Eye (tissue), 1 donor: ENCODE results near the gene SLC66A1.
A peak's percentile ranks its signal among the peaks of the same experiment; 100 is the strongest.

Experiments used
- DNase-seq: peaks from one replicate; pipeline ENCODE4 v3.0.0-alpha.2; 2015

SLC66A1 gene

DNA sequence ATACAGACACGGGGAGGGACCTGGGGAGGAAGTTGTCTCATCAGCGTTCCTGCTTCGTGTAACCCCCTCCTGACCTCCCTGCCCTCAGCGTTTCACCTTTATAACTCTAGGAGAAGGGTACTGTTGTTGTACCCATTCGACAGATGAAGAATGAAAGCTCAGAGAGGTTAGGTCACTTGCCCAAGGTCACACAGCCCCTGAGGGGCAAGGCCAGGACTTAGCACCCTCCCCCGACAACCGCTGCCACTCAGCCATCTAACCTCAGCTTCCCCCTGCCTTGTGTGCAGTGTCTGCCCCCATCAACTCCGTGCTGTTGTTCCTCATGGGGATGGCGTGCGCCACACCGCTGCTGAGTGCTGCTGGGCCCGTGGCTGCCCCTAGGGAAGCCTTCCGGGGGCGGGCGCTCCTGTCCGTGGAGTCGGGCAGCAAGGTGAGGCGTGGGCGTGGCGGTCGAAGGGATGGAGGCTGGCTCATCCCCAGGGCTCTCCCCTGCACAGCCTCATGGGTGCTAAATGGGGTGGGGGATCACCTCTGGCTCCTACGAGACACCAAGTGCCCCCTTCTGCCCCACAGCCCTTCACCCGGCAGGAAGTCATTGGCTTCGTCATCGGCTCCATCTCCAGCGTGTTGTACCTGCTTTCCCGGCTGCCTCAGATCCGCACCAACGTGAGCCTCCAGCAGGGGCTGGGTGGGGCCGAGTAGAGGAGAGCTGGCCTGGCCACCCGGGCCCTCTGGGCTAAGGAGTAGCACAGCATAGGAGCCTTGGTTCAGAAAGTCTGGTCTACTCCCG lies 14.0 kb downstream of the SLC66A1 start:
- no peak for DNase-seq

DNA sequence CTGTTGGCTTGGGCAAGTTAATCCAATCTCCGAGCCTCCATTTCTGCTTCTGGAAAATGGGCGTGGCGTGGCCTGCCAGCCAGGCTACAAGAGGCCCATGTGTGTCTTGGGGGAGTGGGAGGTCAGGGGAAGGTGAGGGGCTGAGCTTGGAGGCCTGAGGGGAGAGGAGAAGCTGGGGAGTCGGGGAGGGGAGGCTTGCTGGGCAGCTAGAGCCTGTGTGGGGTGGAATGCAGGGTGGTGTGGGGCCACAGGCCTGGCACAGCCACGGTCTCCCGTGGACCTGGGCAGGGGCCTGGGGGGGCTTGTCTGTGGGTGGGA lies 14.6 kb downstream of the SLC66A1 start:
- DNase-seq, result no peak

DNA sequence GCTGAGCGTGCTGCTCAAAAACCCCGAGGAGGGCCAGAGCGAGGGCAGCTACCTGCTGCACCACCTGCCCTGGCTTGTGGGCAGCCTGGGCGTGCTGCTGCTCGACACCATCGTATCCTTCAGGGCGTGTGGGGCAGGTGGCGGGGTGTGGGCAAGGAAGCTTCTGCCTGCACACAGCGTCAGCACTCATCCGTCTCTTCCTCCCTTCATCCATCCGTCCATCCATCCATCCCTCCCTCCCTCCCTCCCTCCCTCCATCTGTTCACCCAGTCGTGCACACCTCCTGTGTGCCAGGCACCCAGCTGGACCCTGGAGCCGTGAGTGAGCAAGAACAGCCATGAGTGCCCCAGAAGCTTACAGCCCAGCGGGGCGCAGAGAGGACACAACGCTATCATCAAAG lies 15.2 kb downstream of the SLC66A1 start:
- no peak for DNase-seq

DNA sequence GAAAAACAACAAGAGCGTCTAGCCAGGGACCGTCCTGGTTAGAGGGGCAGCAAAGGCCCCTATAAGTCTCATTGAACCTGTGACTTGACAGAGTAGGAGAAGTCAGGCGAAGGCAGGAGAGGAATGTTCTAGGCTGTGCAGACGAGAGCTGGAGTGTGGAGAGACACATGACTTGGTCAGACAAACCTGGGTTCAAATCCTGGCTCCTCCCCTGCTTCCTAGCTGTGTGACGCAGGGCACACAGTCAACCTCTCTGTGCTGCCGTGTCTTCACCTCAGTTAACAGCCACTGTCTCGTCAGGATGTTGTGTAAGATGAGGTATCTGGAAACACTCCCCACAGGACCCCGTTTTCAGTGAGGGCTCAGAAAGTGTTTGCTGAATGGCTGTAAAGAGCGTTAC lies 15.6 kb downstream of the SLC66A1 start:
- DNase-seq, result no peak

DNA sequence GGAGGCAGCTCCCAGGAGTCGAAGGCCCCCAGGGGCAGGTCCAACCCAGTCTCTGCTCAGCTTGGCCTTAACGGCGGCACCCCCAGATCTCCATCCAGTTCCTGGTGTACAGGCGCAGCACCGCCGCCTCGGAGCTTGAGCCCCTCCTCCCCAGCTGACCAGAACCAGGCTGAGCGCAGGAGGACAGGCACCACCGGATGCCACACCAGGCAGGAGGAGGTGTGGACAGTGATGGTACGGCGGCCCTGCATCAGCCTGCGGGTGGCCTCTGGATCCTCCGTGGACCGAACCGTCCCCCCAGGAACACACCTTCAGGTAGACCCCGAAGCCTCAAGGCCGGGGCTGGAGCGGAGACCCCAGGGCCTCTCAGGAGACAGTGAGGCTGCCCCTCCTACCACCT lies 16.4 kb downstream of the SLC66A1 start:
- no peak for DNase-seq

DNA sequence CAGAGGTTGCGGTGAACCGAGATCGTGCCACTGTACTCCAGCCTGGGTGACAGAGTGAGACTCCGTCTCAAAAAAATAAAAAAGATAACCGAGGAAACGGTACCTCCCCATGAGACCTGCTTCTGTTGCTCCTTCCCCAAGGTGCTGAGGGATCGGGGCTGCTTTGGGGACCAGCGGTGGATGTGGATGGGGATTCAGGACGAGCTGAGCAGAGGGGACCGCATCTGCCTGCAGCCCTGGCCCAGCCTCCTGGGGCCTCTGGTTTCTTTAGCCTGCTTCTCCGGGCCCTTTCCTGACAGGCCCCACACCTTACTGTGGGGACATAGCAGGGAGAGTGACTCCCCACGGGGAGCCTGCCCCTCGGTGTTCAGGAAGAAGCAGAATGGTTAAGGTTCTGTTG lies 17.1 kb downstream of the SLC66A1 start:
- DNase-seq, result no peak

DNA sequence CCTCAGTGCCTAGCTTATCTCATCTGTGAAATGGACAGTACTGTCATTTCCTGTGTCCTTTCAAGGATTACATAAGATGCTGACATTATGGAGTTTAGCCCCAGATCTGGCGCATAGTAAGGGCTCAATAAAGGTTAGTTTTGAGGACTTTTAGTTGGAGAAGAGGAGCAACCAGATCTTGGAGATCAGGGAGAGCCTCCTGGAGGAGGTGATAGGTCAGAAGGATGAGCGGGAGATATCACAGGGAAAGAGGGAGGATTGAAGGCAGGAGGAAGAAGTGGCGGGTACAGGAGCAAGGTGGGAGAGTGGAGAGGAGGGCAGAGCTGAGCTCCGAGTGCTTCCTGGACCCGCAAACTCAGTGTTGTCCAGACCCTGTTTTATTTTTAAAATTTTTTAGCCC lies 17.5 kb downstream of the SLC66A1 start:
- DNase-seq, result no peak

DNA sequence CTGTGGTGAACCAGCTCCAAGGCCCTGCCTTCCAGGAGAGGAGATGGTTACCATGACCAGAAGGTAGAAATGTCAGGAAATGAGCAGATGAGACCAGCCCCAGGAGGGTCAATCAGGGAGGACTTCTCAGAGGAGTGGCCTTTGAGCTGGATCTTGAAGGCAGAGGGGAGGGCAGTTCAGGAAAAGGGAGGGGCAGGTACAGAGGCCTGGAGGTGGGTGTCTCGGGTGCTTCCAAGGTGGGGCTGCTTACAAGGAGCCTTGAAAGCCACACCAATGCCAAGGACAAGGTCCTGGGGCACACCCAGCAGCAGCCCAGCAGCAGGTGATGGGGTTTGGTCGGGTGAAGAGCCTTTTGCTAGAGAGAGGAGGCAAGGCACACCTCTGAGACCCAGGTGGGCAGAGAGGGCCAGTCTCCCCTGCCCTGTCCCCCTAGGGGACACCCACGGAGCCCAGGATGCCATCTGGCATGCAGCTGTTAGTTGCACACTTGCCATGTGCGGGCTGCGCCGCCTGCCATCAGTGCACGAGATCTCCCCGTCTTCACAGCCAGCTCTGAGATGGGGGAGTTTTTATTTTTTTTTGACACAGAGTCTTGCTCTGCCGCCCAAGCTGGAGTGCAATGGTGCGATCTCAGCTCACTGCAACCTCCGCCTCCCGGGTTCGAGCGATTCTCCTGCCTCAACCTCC lies 18.5 kb downstream of the SLC66A1 start:
- no peak for DNase-seq

DNA sequence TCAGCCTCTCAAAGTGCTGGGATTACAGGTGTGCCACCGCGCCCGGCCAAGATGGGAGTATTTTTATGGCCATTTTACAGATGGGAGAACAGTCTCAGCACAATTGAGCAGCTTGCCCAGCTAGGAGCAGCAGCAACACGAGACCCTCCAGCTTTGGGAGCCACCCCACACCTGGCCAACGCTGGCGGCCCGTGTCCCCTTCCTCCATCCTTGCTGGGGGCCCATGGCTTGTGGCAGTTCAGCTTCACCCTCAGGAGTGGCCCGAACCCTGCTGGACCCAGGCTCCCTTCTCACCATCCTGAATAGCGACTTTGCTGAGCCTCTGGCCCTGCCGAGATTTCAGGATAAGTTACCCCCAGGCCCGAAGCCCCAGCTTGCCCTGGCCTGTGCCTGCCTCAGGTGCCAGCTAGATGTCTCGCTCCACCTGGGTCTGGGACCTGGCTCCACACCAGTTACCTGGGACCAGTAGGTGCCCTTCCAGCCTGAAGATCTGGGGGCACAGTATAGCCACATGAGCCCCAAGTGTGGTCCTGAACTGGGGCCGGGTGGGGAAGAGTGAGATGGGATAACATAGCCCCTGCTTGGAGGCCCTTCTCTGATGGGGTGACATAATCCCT lies 19.2 kb downstream of the SLC66A1 start:
- no peak for DNase-seq

DNA sequence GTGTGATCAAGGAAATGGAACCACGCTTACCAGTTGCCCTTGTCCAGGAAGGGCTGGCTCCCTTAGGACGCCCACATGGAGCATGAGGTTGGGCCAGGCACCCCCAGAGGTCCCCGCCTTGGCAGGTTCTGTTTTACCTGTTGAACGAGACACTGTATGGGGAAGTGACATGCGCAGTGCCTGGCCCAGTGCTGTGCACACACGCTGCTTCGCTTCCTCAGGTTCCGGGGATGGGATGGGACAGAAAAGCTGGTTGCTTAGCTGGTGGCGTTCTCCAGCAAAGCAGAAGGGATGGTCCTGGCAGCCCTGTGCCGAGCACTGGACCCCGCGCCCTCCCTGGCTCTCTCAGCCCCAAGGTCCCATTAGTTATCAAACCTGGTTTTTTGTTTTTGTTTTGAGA lies 20.7 kb downstream of the SLC66A1 start:
- no peak for DNase-seq

DNA sequence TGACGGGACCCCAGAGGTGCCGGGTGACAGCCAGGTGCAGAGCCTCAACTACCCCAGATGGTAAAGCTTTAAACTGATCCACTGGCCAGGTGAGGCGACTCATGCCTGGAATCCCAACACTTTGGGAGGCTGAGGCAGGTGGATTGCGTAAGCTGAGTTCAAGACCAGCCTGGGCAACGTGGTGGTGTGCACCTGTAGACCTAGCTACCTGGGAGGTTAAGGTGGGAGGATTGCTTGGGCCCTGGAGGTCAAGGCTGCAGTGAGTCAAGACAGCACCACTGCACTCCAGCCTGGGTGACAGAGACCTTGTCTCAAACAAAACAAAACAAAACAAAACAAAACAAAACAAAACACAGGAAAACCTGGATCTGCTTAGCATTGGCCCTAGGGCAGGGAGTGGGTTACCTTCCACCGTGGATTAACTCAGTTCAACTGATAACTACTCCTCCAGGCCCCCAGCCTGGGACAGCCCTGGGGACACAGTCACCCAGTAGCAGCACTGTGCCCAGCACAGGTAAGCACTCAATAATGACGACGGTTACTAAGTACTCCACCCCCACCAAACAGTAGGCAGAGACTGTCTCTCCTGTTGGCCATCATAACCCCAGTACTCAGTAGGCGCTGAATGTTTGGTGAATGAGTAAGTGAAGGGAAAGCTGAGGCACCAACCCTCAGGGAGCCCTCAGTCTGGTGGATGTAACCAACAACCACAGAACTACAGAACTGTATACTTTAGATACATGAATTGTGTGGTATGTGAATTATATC lies 21.6 kb downstream of the SLC66A1 start:
- no peak for DNase-seq

DNA sequence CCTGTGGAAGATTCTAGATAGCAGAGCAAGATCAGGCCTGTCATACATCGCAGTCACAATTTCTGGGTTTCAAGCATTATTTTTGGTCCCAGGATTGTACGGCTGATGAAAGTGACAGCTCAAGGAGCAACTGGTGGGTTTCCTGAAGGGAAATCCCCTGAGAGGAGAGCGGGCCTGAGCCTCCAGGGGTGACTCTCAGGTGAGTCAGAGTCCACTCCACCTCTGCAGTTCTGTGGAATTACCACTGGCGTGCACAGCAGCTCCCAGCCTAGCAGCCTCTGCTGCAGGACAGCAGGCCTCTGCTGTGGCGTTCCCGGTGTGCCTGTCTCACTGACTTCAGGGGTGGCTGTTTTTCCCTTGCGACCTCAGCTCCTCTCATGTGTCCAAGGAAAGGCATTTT lies 24.4 kb downstream of the SLC66A1 start:
- DNase-seq, result no peak

DNA sequence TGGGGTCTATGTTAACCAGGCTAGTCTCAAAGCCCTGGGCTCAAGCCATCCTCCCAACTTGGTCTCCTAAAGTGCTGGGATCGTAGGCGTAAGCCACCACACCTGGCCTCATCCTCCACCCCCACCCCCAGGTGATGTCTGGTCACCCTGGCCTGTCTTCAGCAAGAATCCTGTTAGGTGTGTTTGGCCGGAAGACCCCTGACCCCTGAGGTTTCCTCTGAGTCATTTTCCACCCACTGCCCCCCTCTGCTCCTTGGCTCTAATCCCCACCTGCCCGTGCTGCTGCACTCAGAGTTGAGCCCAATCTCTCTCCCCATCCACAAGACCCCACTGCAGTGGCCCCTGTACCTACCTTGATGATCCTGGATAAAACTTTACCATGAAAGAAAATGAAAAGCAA lies 25.2 kb downstream of the SLC66A1 start:
- DNase-seq, result no peak

DNA sequence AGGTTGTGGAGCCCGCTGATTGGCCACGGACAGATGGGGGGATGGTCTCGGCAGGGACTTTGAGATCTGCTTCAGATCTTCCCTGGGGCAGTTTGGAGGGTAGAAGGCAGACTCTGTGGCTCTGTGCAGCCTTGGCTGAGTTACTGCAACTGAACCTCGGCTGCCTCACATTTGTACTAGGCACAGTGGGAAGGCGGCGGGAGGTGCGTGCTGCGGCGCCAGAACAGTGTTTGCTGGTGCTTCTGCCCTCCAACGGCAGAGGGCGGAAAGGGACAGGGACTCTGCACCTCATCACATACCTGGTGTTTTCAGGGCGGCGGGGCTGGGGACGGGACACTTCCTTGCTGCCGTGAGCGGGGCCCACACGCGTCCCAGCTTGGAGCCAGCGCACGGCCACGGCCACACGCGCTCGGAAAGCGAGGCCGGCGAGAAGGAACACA lies 26.2 kb downstream of the SLC66A1 start:
- peak; percentile 68 for DNase-seq

DNA sequence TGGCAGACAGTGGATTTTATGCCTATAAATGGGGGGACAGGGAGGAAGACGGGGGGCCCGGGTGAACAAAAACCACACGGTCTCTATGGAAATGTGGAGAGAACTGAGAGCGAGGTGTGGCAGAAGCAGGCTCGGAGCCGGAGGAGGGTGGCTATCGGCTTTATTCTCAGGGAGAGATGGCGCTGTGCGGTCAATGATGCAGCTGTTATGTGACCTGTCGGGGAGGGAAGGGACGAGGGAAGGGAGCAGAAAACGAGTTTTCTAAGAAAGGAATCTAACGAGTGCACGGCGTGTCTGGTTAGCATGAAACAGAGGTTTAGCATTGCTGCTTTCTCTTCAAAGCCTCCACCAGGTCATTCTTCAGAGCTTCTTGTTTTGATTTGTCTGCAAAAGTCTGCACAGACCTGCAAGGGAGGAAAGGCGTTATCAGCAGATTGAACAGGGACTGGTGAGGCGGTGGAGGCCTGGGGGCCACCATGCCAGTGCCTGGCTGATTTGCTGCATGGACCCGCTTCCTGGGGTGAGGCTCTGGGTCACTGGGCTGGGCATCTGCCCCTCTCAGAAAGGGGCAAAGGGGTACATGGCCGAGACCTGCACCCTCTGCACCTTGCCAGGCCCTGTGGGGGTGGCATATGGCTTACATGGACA lies 27.2 kb downstream of the SLC66A1 start:
- peak; percentile 60 for DNase-seq

DNA sequence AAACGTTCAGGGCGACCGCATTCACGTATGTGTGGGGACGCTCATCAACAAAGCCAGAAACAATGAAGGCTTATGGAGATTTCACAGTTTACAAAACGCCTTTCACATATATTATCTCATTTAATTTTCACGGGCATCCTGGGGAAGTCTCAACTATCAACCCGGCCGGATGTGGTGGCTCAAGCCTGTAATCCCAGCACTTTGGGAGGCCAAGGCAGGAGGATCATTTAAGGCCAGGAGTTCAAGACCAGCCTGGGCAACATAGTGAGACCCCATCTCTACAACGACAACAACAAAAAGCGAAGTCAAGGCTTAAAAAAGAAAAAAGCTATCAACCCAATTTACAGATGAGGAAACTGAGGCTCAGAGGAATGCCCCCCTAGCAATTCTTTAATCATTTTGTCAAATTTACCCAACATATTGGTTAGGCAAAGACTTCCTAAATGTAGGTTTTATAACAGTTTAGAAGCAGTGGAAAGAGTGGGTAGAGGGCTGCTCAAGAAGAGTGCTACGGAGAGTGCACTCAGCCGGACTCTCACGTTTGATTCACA lies 28.3 kb downstream of the SLC66A1 start:
- no peak for DNase-seq

DNA sequence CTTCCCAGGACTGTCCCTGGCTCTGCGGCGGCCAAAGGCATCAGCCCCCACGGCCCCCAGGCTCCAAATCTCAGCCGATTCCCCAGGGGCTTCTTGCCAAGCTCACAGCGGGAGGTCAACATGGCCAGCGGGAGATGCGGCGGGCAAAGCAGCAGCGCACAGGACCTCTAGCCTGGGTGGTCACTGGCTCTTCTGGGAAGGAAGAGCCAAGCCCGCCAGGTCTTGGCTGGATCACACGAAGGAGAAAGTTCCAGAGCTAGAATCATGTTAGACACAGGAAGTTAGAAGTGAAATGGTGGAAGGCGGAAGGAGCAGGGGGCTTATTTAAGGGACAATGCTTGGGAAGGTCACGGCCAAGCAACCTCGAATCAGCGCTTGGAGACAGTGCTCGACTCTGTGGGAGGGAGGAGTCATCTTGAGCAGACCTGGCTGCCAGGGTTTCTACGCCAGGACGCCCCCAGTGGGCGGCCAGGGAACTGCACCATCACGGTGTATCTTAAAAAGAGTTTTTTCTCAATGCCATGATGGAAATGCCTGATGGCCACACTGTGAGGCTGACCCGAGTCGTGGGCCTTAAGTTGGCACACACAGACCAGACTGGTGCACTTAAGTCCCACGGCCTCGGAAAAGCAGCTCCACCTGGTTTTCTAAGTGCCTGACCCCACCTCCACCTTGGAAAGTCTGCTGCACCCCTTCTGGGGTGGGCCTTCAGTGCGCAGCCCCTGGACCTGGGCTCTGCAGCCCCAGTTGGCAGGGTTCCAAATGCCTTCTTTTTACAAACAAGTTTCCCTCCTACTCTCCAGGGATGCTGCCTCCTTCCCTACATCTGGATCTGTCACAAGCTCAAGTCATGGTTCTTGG lies 29.3 kb downstream of the SLC66A1 start:
- peak; percentile 88 for DNase-seq

DNA sequence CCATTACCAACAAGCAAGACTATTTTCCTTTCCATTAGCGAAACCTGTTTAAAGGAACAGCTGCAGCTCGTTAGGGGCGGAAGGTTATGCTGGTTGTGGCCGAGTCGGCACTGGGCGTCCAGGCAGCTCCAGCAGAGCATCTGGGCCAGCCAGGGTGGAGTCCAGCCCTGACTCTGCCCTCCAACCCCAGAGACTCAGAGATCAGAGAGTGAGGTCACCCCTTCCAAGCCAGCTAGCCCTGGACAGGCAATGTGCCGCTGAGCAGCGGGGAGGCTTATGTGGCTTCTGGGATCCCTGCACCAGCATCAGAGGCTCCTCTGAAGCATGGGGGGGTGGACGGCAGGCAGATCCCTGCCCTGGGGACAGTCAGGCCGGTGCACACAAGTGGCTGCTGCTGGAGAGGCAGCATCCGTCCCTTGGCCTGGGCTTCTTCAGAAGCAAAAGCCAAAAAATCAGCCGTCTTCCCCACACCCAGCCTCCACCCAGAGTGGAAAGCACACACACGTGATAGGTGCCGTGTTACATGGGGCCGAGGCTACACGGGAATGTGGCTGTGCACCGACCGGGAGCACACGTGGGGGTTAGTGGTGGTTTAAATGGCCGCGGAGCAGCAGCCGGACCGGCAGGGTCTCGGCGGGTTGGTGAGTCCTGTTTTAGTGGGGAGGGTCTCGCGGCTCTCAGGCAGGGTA lies 30.1 kb downstream of the SLC66A1 start:
- no peak for DNase-seq

DNA sequence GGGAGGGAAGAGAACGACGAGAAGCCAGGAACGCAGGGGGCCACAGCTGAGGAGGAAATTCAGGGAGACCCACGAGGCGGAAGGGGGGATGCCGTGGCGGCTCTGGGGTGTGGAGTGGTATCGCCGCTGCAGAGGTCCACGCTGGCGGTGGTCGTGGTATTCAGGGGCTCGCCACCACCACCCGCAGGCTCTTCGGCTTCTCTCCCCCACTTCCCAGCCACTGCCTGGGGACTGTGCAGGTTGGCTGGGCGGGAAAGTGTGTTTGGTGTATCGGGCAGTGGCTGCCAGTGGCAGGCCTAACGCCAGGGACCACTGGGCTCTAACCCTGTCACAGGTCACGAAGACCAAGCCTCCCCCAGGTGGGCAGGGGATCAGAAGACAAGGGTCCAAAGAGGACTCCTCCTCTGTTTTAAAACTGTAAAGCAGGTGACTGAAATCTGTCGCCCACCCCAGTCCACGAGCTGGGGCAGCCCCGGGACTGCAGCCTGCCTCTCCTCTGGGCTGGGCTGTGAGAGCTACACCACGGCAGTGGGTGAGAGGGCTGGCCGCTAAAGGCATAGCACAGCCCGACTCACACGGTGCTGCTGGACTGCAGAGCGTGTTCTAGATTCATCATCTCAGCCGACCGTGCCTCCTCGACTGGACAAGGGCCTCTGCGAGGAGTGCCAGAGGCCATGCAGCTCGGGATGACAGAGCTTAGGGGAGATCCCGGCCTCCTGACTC lies 30.9 kb downstream of the SLC66A1 start:
- DNase-seq, result no peak

DNA sequence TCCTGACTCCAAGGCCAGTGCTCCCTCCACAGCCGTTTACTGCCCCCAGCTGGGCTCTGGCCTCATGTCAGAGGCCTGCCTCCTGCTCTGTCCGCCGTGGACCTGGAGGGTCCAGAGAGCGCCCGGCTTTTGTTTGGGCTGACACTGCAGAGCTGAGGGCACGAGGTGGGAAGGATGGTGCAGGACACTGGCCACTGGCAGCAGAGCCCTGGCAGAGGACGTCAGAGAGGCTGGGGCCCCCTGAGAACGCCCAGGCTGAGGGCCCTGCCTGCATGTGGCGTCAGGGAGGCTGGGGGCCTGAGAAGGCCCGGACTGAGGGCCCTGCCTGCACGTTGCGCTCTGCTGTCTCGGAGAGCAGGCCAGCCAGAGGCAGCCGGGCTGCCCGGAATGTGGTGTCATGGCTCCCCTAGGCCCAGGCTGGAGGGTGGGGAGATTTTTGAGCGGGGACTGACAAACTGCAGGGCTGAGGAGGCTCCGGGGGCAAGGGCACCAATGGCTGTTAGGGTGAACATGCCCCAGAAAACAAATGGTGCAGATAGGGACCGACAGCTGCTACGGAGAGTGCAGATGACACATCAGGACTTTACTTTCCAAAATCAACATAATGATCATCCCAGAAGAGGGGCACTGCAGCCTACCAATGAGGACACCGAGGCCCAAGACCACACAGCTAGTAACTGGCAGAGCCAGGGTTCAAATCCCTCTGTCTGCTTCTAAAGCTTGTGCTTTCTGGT lies 31.7 kb downstream of the SLC66A1 start:
- DNase-seq, result no peak
